Mucosa of rectum (tissue), 2 donors: Measurements from ENCODE around the gene STH.

Experiments
- H3K27ac ChIP-seq, 2 donors: one replicate each; pipeline ENCODE4 v1.7.0; 2013; ENCODE audit warnings: inconsistent platforms in 2 of 2, low read depth in 2 of 2, low read length in 2 of 2
- H3K27me3 ChIP-seq, 2 donors: one replicate each; pipeline ENCODE4 v1.7.0; 2013; ENCODE audit warnings: low read length in 2 of 2; ENCODE audit not compliant: control insufficient read depth in 2 of 2, insufficient read depth in 2 of 2
- H3K36me3 ChIP-seq, 2 donors: one replicate each; pipeline ENCODE4 v1.7.0; 2013; ENCODE audit warnings: low read length in 2 of 2; ENCODE audit not compliant: control insufficient read depth in 2 of 2, insufficient read depth in 2 of 2
- H3K4me1 ChIP-seq, 2 donors: one replicate each; pipeline ENCODE4 v1.7.0; 2013; ENCODE audit warnings: low read length in 2 of 2, mild to moderate bottlenecking in 1 of 2; ENCODE audit not compliant: control insufficient read depth in 2 of 2, insufficient read depth in 2 of 2
- H3K4me3 ChIP-seq, 2 donors: one replicate each; pipeline ENCODE4 v1.7.0; 2013; ENCODE audit warnings: low read length in 2 of 2
- H3K9ac ChIP-seq, 2 donors: one replicate each; pipeline ENCODE4 v1.7.0; 2013; ENCODE audit warnings: low read length in 2 of 2, low read depth in 1 of 2, mild to moderate bottlenecking in 1 of 2
- H3K9me3 ChIP-seq, 2 donors: one replicate each; pipeline ENCODE4 v1.7.0; 2013; ENCODE audit warnings: low read length in 2 of 2; ENCODE audit not compliant: control insufficient read depth in 2 of 2
- donor health status: healthy.
- donor health status: Normal muscosa, but diverticular disease.

The STH gene, protein sequence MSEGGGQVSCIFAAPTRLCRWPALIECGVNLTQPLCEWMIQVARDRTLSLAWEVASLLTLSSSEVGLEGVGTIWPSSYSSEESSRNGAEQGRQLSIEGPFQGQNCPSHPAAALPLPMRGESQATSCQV

DNA sequence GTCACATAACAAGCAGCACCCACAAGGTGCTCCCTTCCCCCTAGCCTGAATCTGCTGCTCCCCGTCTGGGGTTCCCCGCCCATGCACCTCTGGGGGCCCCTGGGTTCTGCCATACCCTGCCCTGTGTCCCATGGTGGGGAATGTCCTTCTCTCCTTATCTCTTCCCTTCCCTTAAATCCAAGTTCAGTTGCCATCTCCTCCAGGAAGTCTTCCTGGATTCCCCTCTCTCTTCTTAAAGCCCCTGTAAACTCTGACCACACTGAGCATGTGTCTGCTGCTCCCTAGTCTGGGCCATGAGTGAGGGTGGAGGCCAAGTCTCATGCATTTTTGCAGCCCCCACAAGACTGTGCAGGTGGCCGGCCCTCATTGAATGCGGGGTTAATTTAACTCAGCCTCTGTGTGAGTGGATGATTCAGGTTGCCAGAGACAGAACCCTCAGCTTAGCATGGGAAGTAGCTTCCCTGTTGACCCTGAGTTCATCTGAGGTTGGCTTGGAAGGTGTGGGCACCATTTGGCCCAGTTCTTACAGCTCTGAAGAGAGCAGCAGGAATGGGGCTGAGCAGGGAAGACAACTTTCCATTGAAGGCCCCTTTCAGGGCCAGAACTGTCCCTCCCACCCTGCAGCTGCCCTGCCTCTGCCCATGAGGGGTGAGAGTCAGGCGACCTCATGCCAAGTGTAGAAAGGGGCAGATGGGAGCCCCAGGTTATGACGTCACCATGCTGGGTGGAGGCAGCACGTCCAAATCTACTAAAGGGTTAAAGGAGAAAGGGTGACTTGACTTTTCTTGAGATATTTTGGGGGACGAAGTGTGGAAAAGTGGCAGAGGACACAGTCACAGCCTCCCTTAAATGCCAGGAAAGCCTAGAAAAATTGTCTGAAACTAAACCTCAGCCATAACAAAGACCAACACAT lies at the start of gene STH:
Gene STH, plus strand, starts transcription at position 264 of the 913 bp plus-strand sequence. Its CDS starts 30 bp downstream, at position 294.
- H3K9me3 ChIP-seq = no peaks in the 10 kb centered on the region
- no peaks in the 10 kb centered on the region for H3K36me3 ChIP-seq
- peaks cover 3 to 14% of the 10 kb centered on the region in 2 donors for H3K4me1 ChIP-seq
- H3K4me3 ChIP-seq = no peak within 1 kb of the TSS
- no peak within 1 kb of the TSS for H3K9ac ChIP-seq
- no peaks in the 10 kb centered on the region for H3K27me3 ChIP-seq
- no peak within 1 kb of the TSS for H3K27ac ChIP-seq

DNA sequence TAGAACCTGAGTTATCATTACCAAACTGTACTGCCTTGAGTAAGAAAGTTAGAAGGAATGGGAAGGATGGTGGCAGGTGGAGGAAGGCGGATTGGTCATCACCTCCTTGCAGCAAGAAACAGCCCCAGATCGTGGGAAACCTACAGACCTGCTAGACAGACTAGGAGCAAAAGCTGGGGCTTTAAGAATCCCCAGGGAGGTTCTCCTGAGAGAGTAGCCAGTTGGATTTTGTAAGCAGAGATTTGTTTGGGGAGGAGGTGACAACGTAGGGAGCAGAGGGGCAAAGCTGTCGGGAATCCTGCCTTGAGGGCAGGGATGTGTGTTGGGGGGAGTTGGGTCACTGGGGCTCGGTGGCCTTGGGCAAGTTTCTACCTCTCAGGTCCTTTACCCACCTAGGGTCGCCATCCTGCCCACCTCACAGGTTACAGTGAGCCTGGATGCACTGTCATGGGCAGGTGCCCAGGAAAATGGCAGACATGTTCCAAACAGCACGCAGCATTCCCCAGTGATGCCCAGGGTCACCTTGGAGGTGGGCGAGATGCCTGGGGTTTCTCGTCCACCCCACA lies 49.2 kb upstream of the STH start:
- Histone ChIP-seq H3K9ac (no peak overlapping the region), H3K4me3 (no peak overlapping the region), H3K9me3 (no peaks in the 10 kb centered on the region), H3K4me1 (peaks cover 0 to 5% of the 10 kb centered on the region in 2 donors), H3K36me3 (no peaks in the 10 kb centered on the region), H3K27ac (no peak overlapping the region), H3K27me3 (peaks cover 18 to 22% of the 10 kb centered on the region in 2 donors)

DNA sequence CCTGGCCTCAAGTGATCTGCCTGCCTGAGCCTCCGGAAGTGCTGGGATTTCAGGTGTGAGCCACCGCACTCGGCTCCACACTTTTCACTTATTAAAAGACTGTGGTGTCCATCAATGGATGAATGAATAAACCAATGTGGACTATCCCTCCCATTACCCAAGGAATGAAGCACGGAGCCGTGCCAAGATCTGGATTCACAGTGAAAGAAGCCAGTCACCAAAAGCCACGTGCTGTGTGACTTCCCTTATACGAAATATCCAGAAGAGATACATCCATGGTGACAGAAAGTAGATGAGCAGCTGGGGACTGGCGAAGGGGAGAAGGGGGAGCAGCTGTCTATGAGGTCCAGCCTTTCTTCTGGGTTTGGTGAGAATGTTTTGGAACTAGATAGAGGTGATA lies 48.2 kb upstream of the STH start:
- Histone ChIP-seq H3K4me1 (peaks cover 0 to 5% of the 10 kb centered on the region in 2 donors), H3K27ac (no peak overlapping the region), H3K9me3 (no peaks in the 10 kb centered on the region), H3K9ac (no peak overlapping the region), H3K4me3 (no peak overlapping the region), H3K27me3 (peaks cover 18 to 19% of the 10 kb centered on the region in 2 donors), H3K36me3 (no peaks in the 10 kb centered on the region)

DNA sequence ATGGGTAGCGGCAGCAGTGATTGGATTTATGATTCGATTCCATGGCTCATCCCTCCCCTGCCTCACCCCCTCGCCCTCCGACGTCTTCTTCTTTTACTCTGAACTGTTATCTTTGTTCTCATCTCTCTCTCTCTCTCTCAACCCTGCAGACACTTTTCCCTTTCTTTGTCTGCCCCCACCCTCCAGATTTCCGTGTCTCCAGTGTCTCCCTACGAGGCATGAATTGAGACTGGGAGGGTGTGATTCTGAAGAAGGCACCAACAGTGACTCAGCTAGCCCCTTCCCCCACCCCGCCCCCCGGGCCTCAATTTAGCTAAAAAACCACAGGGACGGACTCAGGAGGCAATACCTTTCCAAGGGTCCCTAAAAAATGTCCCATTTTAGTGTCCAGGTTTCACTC lies 47.6 kb upstream of the STH start:
- Histone ChIP-seq H3K27ac (no peak overlapping the region), H3K4me3 (no peak overlapping the region), H3K9me3 (no peaks in the 10 kb centered on the region), H3K4me1 (peaks cover 0 to 5% of the 10 kb centered on the region in 2 donors), H3K27me3 (peaks cover 18 to 19% of the 10 kb centered on the region in 2 donors), H3K36me3 (no peaks in the 10 kb centered on the region), H3K9ac (no peak overlapping the region)

DNA sequence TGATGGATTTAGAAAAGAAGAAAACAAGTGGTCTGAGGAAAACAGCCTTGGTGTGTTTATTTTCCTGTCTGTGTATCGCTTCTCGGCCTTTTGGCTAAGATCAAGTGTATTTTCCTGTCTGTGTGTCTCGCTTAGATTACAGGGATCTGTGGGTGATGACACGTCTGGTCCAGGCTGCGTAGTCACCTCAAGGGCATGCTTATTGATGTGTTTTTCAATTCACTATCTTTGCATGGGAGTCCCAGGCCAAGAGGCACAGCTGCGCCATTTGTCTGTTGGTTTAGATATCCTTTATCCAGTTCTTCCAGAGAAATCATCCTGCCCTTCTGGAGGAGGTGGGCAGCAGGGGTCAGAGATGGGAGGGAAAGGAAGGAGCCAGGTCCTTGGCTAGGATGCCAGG lies 47.1 kb upstream of the STH start:
- Histone ChIP-seq H3K4me1 (peaks cover 0 to 5% of the 10 kb centered on the region in 2 donors), H3K36me3 (no peaks in the 10 kb centered on the region), H3K27ac (no peak overlapping the region), H3K4me3 (no peak overlapping the region), H3K27me3 (peaks cover 18 to 19% of the 10 kb centered on the region in 2 donors), H3K9ac (no peak overlapping the region), H3K9me3 (no peaks in the 10 kb centered on the region)

DNA sequence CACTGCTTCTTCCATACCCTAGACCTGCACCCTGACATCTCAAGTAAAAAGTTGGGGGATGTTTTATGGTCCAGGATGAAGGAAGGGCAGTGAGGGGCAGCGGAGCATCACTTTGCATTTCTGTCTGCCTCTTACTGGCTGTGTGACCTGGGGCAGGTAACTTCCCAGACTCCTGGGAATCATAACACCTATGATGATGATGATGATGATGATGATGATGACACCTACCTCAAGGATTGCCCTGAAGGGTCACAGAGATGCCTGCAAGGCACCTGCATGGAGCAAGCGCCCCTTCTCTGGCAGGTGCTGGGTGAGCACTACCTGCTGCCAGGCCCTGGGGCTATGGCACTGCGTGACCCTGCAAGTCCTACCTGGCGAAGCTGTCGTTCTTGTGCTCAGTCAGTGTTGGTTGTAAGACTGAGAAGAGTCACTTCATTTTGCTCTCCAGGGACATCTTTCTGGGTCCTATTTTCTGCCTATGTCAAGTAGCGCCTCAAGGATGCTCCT lies 46.2 kb upstream of the STH start:
- no peaks in the 10 kb centered on the region for H3K9me3 ChIP-seq
- H3K9ac ChIP-seq = no peak overlapping the region
- peaks cover 0 to 5% of the 10 kb centered on the region in 2 donors for H3K4me1 ChIP-seq
- H3K27me3 ChIP-seq = peaks cover 18 to 19% of the 10 kb centered on the region in 2 donors
- H3K27ac ChIP-seq = no peak overlapping the region
- H3K4me3 ChIP-seq = no peak overlapping the region
- H3K36me3 ChIP-seq = no peaks in the 10 kb centered on the region

DNA sequence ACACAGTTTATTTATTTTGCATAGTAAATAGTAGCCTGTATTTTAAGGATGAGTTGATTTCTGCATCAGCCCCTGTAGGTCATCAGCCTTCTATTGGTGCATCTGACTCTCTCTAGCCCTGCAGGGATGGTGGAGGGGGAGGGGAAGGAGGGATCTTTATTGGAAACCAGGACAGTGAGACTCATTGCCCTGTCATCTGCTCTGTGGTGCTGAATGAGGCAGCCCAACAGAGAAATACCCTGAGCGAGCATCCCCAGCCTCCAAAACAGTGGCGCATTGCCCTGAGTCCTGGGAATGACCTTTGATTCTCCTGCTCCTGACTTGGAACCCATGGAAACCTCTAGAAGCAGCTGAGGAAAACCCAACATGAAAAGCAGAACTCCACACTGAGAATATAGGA lies 45.5 kb upstream of the STH start:
- H3K4me1 ChIP-seq = peaks cover 0 to 5% of the 10 kb centered on the region in 2 donors
- H3K27ac ChIP-seq = no peak overlapping the region
- H3K9ac ChIP-seq = no peak overlapping the region
- H3K27me3 ChIP-seq = peaks cover 18 to 19% of the 10 kb centered on the region in 2 donors
- H3K9me3 ChIP-seq = no peaks in the 10 kb centered on the region
- H3K36me3 ChIP-seq = no peaks in the 10 kb centered on the region
- no peak overlapping the region for H3K4me3 ChIP-seq

DNA sequence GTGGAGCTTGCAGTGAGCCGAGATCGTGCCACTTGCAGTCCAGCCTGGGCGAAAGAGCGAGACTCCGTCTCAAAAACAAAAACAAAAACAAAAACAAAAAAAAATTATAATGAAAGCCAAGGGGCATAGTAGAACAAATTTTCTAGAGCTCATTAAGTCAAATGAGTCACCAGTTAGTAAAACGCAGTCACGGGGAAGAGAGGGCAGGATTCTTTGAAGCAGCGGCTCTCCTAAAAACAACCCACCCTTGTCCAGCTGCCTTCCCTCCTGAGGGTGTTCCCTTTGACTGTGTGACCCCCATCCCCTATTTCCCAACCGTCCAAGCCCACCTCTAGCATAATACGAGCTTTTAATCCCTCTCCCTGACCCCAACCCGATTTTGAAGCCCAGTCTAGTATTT lies 44.1 kb upstream of the STH start:
- Histone ChIP-seq H3K9ac (no peak overlapping the region), H3K27me3 (peaks cover 10 to 12% of the 10 kb centered on the region in 2 donors), H3K4me3 (no peak overlapping the region), H3K4me1 (no peaks in the 10 kb centered on the region), H3K36me3 (no peaks in the 10 kb centered on the region), H3K27ac (no peak overlapping the region), H3K9me3 (no peaks in the 10 kb centered on the region)

DNA sequence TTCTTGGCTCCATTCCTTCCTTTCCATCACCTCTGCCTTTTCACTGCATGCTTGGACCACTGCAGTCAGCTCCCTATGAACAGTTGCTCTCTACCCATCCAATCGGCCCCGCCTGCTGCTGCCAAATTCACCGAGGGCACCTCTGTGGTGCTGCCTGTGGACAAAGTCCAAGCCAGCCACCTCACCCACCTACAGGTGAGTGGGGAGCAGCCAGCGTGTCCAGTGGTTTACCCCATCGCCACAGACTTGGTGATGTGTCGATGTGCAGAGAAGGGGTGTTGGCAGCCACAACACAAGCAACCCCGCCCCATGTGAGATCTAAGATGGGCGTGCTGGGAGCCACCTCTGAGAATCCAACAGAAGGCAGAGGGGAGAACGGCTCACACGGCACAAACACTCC lies 43.7 kb upstream of the STH start:
- no peaks in the 10 kb centered on the region for H3K9me3 ChIP-seq
- H3K27ac ChIP-seq = no peak overlapping the region
- H3K36me3 ChIP-seq = no peaks in the 10 kb centered on the region
- peaks cover 6 to 8% of the 10 kb centered on the region in 2 donors for H3K27me3 ChIP-seq
- H3K4me1 ChIP-seq = no peaks in the 10 kb centered on the region
- no peak overlapping the region for H3K4me3 ChIP-seq
- no peak overlapping the region for H3K9ac ChIP-seq

DNA sequence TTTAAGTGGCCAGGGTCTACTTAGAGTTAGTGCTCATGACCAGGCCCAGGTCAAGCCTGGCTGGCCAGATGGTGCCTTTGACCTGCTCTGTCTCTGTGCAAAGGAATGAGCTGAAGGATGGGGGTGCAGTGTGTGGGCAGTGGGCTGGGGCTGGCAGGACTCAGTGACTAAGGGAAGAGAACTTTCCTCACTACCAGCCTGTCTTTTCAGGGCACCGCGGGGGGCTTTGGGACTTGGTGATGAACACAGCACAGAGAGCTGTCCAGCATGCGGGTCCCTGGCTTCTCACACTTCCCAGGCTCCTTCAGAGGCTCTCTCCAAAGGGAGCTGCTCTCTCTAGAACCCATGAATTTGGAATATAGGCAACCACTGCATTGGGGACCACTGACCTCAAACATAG lies 43.0 kb upstream of the STH start:
- no peak overlapping the region for H3K9ac ChIP-seq
- H3K4me3 ChIP-seq = no peak overlapping the region
- no peak overlapping the region for H3K27ac ChIP-seq
- peaks cover 6 to 7% of the 10 kb centered on the region in 2 donors for H3K27me3 ChIP-seq
- H3K4me1 ChIP-seq = no peaks in the 10 kb centered on the region
- no peaks in the 10 kb centered on the region for H3K9me3 ChIP-seq
- H3K36me3 ChIP-seq = no peaks in the 10 kb centered on the region
